ENCODE results near the gene TMCO5A. TPM values are rescaled to one million over a fixed set of nuclear protein-coding genes. Genes with fewer than 3 reads are reported as not detected.

Gene TMCO5A
- total RNA-seq (not detected in 2 replicates), polyA plus RNA-seq (not detected in 2 replicates), polyA minus RNA-seq (not detected in 2 replicates), Bru-seq, nascent RNA (not detected), BruChase-seq, experiment 1, labeled RNA remaining after a 6-hour chase (not detected), BruChase-seq, experiment 2, labeled RNA remaining after a 2-hour chase (not detected)
- not detected in 2 replicates for polyA plus RNA-seq (2011; cell fraction: cytosol; rRNA removed)
- not detected in 2 replicates for polyA plus RNA-seq (2011; cell fraction: nucleus; rRNA removed)
- not detected in 2 replicates for polyA plus RNA-seq (2012)
- not detected for polyA minus RNA-seq (2011; cell fraction: cytosol; rRNA and poly(A)+ RNA removed)
- polyA minus RNA-seq (2011; cell fraction: nucleus; rRNA and poly(A)+ RNA removed), result not detected in 2 replicates
- long read RNA-seq, result 0 reads

GRCh38 chr15:37934340-37934739 is at the start of gene TMCO5A:
TSS of gene TMCO5A (plus strand) at chr15:37934640. CDS start at chr15:37936324, 1,684 bp downstream.
- Histone ChIP-seq H2AFZ (ENCODE audit: low read depth, low read length) (no peak within 1 kb of the TSS), H3K9me1 (replicated peaks; ENCODE audit: control insufficient read depth, extremely low read depth, insufficient read depth, low read length) (no peaks in the 10 kb centered on the region), H3K4me3 (replicated peaks in 1 of 3; ENCODE audit: insufficient read depth in 1 of 3, low read depth in 1 of 3, low read length in 3 of 3) (no peak within 1 kb of the TSS), H3K27me3 (ENCODE audit: control insufficient read depth in 2 of 2, insufficient read depth in 2 of 2, low read length in 2 of 2) (peaks cover 2 to 14% of the 10 kb centered on the region in 2 experiments), H3K79me2 (ENCODE audit: control insufficient read depth, insufficient read depth, low read length) (no peaks in the 10 kb centered on the region), H3K4me1 (ENCODE audit: control insufficient read depth, extremely low read depth, insufficient read depth, low read length) (no peaks in the 10 kb centered on the region), H3K4me2 (ENCODE audit: insufficient read depth, low read length) (no peak within 1 kb of the TSS), H3K9me3 (replicated peaks; ENCODE audit: control insufficient read depth, insufficient read depth, low read length) (no peaks in the 10 kb centered on the region), H3K9ac (replicated peaks; ENCODE audit: extremely low read depth, insufficient read depth, low read length) (no peak within 1 kb of the TSS), H3K36me3 (ENCODE audit: control insufficient read depth in 2 of 2, extremely low read depth in 1 of 2, insufficient read depth in 2 of 2, low read length in 2 of 2) (no peaks in the 10 kb centered on the region), H3K27ac (ENCODE audit: insufficient read depth, low read depth, low read length) (no peak within 1 kb of the TSS), H4K20me1 (replicated peaks; ENCODE audit: control insufficient read depth, extremely low read depth, insufficient read depth, low read length) (no peaks in the 10 kb centered on the region)
- intact Hi-C loops (cut with micrococcal nuclease), result no loop called here
- no peak for TF ChIP-seq POLR2A (IDR thresholded peaks at IDR 0.05; ENCODE audit: low read depth, low read length)
- dilution Hi-C loops (cut with MboI; ENCODE audit: extremely low pct_ligation_motif_present, low sequenced_read_pairs), result no loop called here
- BruUV-seq (replicated peaks), result no TSS peak
- ChIA-PET CTCF (interaction anchor here (1.2 kb wide), 1 partner anchor 9 kb away, joined by 3 read pairs; no protein-coding TSS in a partner anchor), POLR2A (no interaction called here)
- FAIRE-seq, result no peak
- no peak for DNase-seq (ENCODE audit: low read depth, low spot score)

GRCh38 chr15:37885651-37886050 is 48.8 kb upstream of the TMCO5A start:
- peaks cover 14 to 49% of the 10 kb centered on the region in 2 experiments for H3K27me3 ChIP-seq (ENCODE audit: control insufficient read depth in 2 of 2, insufficient read depth in 2 of 2, low read length in 2 of 2)
- CTCF ChIA-PET, result no interaction called here
- H3K4me3 ChIP-seq (replicated peaks in 1 of 3; ENCODE audit: insufficient read depth in 1 of 3, low read depth in 1 of 3, low read length in 3 of 3), result no peak overlapping the region
- H3K79me2 ChIP-seq (ENCODE audit: control insufficient read depth, insufficient read depth, low read length), result no peaks in the 10 kb centered on the region
- peaks cover 7% of the 10 kb centered on the region for H3K4me1 ChIP-seq (ENCODE audit: control insufficient read depth, extremely low read depth, insufficient read depth, low read length)
- FAIRE-seq, result peak; percentile 26
- no peak overlapping the region for H2AFZ ChIP-seq (ENCODE audit: low read depth, low read length)
- TF ChIP-seq MYC (IDR thresholded peaks at IDR 0.05; ENCODE audit: low read depth, low read length) (no peak), POLR2AphosphoS5 (IDR thresholded peaks at IDR 0.05; ENCODE audit: insufficient read depth, low read depth, low read length) (no peak), CTCF (IDR thresholded peaks at IDR 0.05; ENCODE audit: extremely low read depth in 1 of 2, insufficient read depth in 1 of 2, low read depth in 1 of 2, low read length in 2 of 2) (no peak), FOS (IDR thresholded peaks at IDR 0.05; ENCODE audit: borderline replicate concordance, insufficient read depth, low read length) (peak; percentile 74), POLR2A (IDR thresholded peaks at IDR 0.05; ENCODE audit: low read depth, low read length) (no peak), MAX (IDR thresholded peaks at IDR 0.05; ENCODE audit: insufficient read depth, insufficient read length) (no peak), EZH2 (IDR thresholded peaks at IDR 0.05; ENCODE audit: borderline replicate concordance, low read depth, low read length, severe bottlenecking) (no peak), GATA2 (IDR thresholded peaks at IDR 0.05; ENCODE audit: insufficient read depth, insufficient read length, low read depth, low read length) (peak; percentile 9), JUN (IDR thresholded peaks at IDR 0.05; ENCODE audit: borderline replicate concordance, insufficient read depth, insufficient read length, low read depth) (peak; percentile 53)
- no peaks in the 10 kb centered on the region for H3K9me1 ChIP-seq (replicated peaks; ENCODE audit: control insufficient read depth, extremely low read depth, insufficient read depth, low read length)
- no peak for DNase-seq (ENCODE audit: low read depth, low spot score)
- H3K36me3 ChIP-seq (ENCODE audit: control insufficient read depth in 2 of 2, extremely low read depth in 1 of 2, insufficient read depth in 2 of 2, low read length in 2 of 2), result no peaks in the 10 kb centered on the region
- no peak overlapping the region for H3K4me2 ChIP-seq (ENCODE audit: insufficient read depth, low read length)
- POLR2A ChIA-PET, result no interaction called here
- H4K20me1 ChIP-seq (replicated peaks; ENCODE audit: control insufficient read depth, extremely low read depth, insufficient read depth, low read length), result no peaks in the 10 kb centered on the region
- no TSS peak for BruUV-seq (replicated peaks)
- intact Hi-C loops (cut with micrococcal nuclease) (loop anchor here (10.0 kb wide), 1 partner anchor 1231 kb away; no protein-coding TSS in a partner anchor), dilution Hi-C loops (cut with MboI; ENCODE audit: extremely low pct_ligation_motif_present, low sequenced_read_pairs) (no loop called here)
- H3K27ac ChIP-seq (ENCODE audit: insufficient read depth, low read depth, low read length), result no peak overlapping the region
- H3K9ac ChIP-seq (replicated peaks; ENCODE audit: extremely low read depth, insufficient read depth, low read length), result no peak overlapping the region
- H3K9me3 ChIP-seq (replicated peaks; ENCODE audit: control insufficient read depth, insufficient read depth, low read length), result no peaks in the 10 kb centered on the region

Data from endothelial cell of umbilical vein (primary cell).